Neuron (in vitro differentiated cells): ENCODE results near the gene PDLIM7.

Experiments used
- H2AFZ ChIP-seq: one replicate; pipeline ENCODE4 v1.6.1; 2013; ENCODE audit warnings: low read depth, mild to moderate bottlenecking, inconsistent platforms, low read length, moderate library complexity
- H3K27me3 ChIP-seq: one replicate; pipeline ENCODE4 v1.6.1; 2013; ENCODE audit warnings: low read length; ENCODE audit not compliant: insufficient read depth
- H3K36me3 ChIP-seq: one replicate; pipeline ENCODE4 v1.6.1; 2013; ENCODE audit warnings: low read length; ENCODE audit not compliant: insufficient read depth
- H3K4me1 ChIP-seq: one replicate; pipeline ENCODE4 v1.6.1; 2013; ENCODE audit warnings: low read length; ENCODE audit not compliant: insufficient read depth
- H3K4me3 ChIP-seq: 2 replicates; pipeline ENCODE4 v1.5.1; 2013; ENCODE audit warnings: mild to moderate bottlenecking, low read length, moderate library complexity
- H3K9me3 ChIP-seq: one replicate; pipeline ENCODE4 v1.6.1; 2013; ENCODE audit warnings: low read length

The PDLIM7 gene

GRCh38 chr5:177531209-177531940 is 34.0 kb upstream of the PDLIM7 start:
- Histone ChIP-seq H3K36me3 (peaks cover 77% of the 10 kb centered on the region), H3K27me3 (no peaks in the 10 kb centered on the region), H3K4me3 (no peak overlapping the region), H3K9me3 (no peaks in the 10 kb centered on the region), H2AFZ (no peak overlapping the region), H3K4me1 (no peaks in the 10 kb centered on the region)

- Histone ChIP-seq H3K36me3 (peaks cover 77% of the 10 kb centered on the region), H3K9me3 (no peaks in the 10 kb centered on the region), H2AFZ (no peak overlapping the region), H3K27me3 (no peaks in the 10 kb centered on the region), H3K4me3 (no peak overlapping the region), H3K4me1 (no peaks in the 10 kb centered on the region)
Measured at GRCh38 chr5:177530638-177531037, 33.2 kb upstream of the PDLIM7 start.

GRCh38 chr5:177529247-177530203 is 32.1 kb upstream of the PDLIM7 start:
- Histone ChIP-seq H3K36me3 (peaks cover 83% of the 10 kb centered on the region), H3K4me3 (no peak overlapping the region), H3K9me3 (no peaks in the 10 kb centered on the region), H3K27me3 (no peaks in the 10 kb centered on the region), H2AFZ (no peak overlapping the region), H3K4me1 (no peaks in the 10 kb centered on the region)

DNA sequence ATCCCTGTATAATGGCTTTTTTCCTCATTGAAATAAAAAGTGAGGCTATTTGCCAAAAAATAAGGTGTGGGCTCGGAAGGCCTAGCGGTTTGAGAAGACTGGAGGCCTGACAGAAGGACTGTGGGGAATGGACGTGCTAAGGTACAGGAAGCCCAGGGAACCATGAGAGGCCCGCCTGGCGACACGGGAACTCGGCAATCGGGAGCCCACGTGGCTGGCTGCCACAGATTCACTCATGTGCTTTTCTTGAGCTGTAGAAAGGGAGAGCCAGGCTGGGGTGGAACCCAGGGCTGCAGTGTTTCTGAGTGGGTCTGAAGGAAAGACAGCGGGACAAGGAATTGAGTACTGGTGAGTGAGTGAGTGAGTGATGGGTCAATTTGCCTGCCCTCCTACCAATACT is 31.2 kb upstream of the PDLIM7 start:
- Histone ChIP-seq H2AFZ (no peak overlapping the region), H3K36me3 (peaks cover 87% of the 10 kb centered on the region), H3K4me3 (no peak overlapping the region), H3K27me3 (no peaks in the 10 kb centered on the region), H3K4me1 (no peaks in the 10 kb centered on the region), H3K9me3 (no peaks in the 10 kb centered on the region)

- H3K36me3 ChIP-seq, result peaks cover 84% of the 10 kb centered on the region
- H3K4me3 ChIP-seq, result no peak overlapping the region
- no peaks in the 10 kb centered on the region for H3K4me1 ChIP-seq
- H3K27me3 ChIP-seq, result no peaks in the 10 kb centered on the region
- H3K9me3 ChIP-seq, result no peaks in the 10 kb centered on the region
- H2AFZ ChIP-seq, result no peak overlapping the region
Measured at GRCh38 chr5:177527595-177527994, 30.2 kb upstream of the PDLIM7 start.

DNA sequence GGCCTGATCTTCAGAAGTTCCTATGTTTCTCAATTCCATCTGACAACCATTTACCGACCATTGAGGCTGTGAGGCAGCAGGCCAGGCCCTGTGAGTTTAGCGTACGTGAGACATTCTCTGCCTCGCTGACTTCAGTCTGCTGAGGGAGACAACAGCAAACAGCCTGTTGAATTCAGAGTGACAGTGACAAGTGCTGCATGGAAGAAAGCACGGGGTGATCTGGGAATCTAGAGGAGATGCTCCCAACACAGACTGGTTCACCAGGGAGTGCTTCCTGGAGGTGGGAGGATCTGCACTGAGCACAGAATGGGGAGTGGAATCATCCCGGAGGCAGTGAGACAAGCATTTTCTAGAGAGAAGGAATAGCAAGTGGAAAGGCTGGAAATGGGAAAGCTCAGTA is 29.4 kb upstream of the PDLIM7 start:
- Histone ChIP-seq H3K9me3 (no peaks in the 10 kb centered on the region), H3K4me3 (no peak overlapping the region), H2AFZ (no peak overlapping the region), H3K36me3 (peaks cover 77% of the 10 kb centered on the region), H3K27me3 (no peaks in the 10 kb centered on the region), H3K4me1 (no peaks in the 10 kb centered on the region)

DNA sequence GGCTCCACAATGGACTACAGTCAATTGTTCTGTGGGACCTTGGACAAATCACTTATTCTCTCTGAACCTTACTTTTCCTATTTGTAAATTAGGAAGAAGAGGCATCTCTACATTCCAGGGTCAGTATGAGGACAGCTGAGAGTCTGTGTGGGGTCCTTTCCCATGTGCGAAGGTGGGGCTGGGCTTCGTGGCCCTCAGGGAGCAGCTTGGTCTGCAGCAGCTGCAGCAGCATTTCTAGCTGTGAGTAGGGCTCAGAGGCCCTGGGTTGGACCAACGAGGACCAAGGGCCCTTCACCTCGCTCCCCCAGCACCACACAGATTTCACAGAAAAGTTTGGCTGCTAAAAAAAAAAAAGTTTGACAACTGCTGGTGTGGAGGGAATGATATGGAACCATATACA is 28.8 kb upstream of the PDLIM7 start:
- Histone ChIP-seq H3K27me3 (no peaks in the 10 kb centered on the region), H3K4me3 (no peak overlapping the region), H2AFZ (no peak overlapping the region), H3K9me3 (no peaks in the 10 kb centered on the region), H3K4me1 (no peaks in the 10 kb centered on the region), H3K36me3 (peaks cover 79% of the 10 kb centered on the region)

DNA sequence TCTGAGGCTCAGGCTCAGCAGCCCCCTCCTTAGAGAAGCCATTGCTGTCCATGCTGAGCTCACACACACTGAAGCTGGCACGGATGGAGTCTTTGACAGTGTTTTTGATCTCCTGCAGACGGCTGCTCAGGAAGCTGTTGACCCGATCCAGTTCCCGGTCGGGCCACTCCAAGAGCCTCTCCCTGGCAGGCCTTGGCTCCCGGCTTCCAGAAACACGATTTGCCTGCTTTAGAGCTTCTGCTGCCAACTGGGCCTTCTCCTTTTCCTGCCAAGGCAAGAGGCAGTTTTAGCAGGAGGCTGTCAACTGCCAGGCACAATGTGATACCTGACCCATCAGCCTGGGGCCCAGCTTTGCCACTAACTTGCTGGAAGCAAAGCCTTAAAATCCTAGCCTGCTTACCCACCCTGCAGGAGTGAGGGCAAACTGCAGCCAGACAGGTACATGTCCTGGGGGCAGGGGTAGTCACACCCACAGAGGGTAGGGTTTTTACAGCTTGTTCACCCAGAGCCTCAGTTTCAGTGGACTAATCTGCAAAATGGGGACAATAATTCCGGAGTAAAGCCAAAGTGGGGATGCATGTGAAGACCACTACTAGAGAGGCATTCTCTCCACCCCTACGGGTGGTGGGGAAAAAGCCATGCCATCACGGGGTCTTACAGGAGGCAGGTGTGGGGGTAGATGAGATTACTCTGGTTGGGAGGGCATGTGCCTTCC is 27.7 kb upstream of the PDLIM7 start:
- H3K9me3 ChIP-seq, result no peaks in the 10 kb centered on the region
- no peak overlapping the region for H3K4me3 ChIP-seq
- peaks cover 79% of the 10 kb centered on the region for H3K36me3 ChIP-seq
- H2AFZ ChIP-seq, result no peak overlapping the region
- H3K4me1 ChIP-seq, result no peaks in the 10 kb centered on the region
- no peaks in the 10 kb centered on the region for H3K27me3 ChIP-seq

DNA sequence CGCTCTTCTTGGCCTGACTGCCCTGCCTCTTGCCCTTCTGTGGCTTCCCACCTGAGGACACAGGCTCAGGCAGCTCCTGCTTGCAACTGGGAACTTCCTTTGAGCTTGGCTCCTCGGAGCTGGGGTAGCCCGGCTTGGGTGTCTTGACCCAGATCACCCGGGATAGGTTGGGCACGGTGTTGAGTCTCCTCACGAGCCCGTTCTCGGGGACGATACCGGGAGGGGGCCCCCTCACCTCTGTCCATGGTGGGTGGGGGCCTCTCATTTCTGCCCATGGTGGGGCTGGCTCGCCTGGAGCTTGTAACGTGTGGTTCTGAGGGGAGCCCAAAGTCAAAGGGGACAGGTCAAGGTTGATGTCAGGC is 27.1 kb upstream of the PDLIM7 start:
- H3K4me3 ChIP-seq, result no peak overlapping the region
- no peaks in the 10 kb centered on the region for H3K4me1 ChIP-seq
- no peaks in the 10 kb centered on the region for H3K27me3 ChIP-seq
- no peaks in the 10 kb centered on the region for H3K9me3 ChIP-seq
- H3K36me3 ChIP-seq, result peaks cover 79% of the 10 kb centered on the region
- H2AFZ ChIP-seq, result no peak overlapping the region

DNA sequence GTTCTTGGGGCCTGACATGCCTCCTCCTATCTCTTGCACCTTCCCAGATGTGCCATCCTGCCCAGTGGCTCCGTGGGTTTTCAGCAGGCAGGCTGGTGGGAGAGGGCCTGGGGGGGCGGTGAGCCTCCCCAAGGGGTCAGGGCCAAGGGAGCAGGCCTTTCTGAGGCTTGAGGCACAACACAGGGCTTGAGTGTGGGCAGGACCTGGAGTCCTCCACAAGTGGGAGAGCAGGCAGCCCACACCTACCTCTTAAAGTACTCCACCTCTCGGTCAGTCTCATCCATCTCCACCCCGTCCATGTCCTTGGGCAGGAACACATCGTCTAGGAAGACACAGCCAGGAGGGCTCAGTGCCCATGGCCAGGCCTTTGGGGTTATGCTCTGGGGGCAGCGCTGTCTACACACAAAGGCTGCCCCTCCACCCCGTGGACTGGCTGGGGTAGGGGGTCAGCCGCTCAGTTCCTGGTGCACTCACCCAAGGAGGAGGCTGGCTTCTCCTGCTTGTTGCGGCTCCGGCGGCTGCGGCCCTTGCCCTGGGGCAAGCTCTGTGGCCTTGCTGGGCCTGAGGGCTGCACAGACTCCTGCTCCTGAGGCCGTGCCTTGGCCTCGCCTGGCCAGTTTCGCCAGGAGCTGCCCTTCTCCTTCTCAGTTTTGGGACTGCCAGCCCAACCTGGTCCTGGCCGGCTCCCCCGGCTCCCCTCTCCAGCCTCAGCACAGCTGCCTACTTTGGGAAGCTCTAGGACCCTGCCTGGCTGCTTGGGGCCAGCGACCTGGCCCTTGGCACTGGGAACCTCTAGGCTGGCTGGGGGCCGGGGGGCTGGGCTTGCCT is 26.5 kb upstream of the PDLIM7 start:
- no peaks in the 10 kb centered on the region for H3K27me3 ChIP-seq
- no peak overlapping the region for H3K4me3 ChIP-seq
- H3K4me1 ChIP-seq, result no peaks in the 10 kb centered on the region
- no peak overlapping the region for H2AFZ ChIP-seq
- no peaks in the 10 kb centered on the region for H3K9me3 ChIP-seq
- peaks cover 78% of the 10 kb centered on the region for H3K36me3 ChIP-seq

DNA sequence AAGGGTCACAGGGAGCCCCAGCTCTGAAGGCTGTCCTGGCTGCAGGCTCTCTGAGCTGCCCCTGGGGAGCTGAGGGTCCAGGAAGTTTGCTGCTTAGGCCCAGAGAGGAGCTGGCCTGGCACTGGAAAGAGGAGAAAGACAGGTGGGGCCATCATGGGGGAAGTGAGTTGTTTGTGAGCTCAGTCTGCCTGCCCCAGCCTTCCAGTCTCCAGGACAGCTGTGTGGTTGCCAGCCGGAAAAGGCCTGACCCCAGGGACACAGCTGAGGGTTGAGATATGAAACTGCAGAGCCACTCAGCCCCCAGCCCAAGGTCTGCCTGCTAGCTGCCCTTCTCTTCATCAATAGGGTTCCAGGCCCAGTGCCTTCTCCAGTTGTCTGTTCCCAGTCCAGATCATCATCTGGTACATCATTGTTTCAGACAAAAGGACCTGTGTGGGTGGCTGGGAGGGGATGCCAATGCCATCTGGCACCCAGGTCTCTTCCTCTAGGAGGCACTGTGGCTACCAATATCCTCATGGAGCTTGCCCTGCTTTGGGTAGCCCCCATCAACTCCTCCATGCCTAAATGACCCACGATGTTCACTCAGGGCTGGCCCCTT is 23.6 kb upstream of the PDLIM7 start:
- H3K27me3 ChIP-seq, result no peaks in the 10 kb centered on the region
- H3K36me3 ChIP-seq, result peaks cover 54% of the 10 kb centered on the region
- H2AFZ ChIP-seq, result no peak overlapping the region
- no peaks in the 10 kb centered on the region for H3K9me3 ChIP-seq
- H3K4me3 ChIP-seq, result no peak overlapping the region
- peaks cover 4% of the 10 kb centered on the region for H3K4me1 ChIP-seq

GRCh38 chr5:177520271-177520670 is 22.9 kb upstream of the PDLIM7 start:
- Histone ChIP-seq H3K27me3 (no peaks in the 10 kb centered on the region), H3K4me3 (no peak overlapping the region), H2AFZ (no peak overlapping the region), H3K4me1 (peaks cover 11% of the 10 kb centered on the region), H3K36me3 (peaks cover 54% of the 10 kb centered on the region), H3K9me3 (no peaks in the 10 kb centered on the region)
